ENCODE measurements around the gene OR2G2. TPM values are rescaled to one million over a fixed set of nuclear protein-coding genes. Genes with fewer than 3 reads are reported as not detected.

OR2G2 gene
- total RNA-seq, 1 donor from 2014 or later: not detected

Small RNA genes lying within 50 kb of the gene (small RNA-seq; reads per million reads assigned to genes)
- gene RF00026: not detected

Other genes starting within 250 kb of the OR2G2 start
- 1.4 TPM for gene NLRP3, start 172.2 kb upstream of the OR2G2 start, total RNA-seq
- not detected for gene OR2B11, start 130.3 kb upstream of the OR2G2 start, total RNA-seq
- not detected for gene OR2C3, start 51.9 kb upstream of the OR2G2 start, total RNA-seq
- gene GCSAML, start 39.2 kb upstream of the OR2G2 start, total RNA-seq: under 0.01 TPM
- not detected for gene OR2G3, start 17.2 kb downstream of the OR2G2 start, total RNA-seq
- not detected for gene OR13G1, start 91.4 kb downstream of the OR2G2 start, total RNA-seq
- gene OR6F1, start 128.3 kb downstream of the OR2G2 start, total RNA-seq: not detected
- not detected for gene OR14K1, start 150.3 kb downstream of the OR2G2 start, total RNA-seq
- gene OR14A2, start 159.8 kb downstream of the OR2G2 start, total RNA-seq: not detected
- gene OR1C1, start 172.2 kb downstream of the OR2G2 start, total RNA-seq: not detected
- not detected for gene OR14A16, start 235.8 kb downstream of the OR2G2 start, total RNA-seq